Stimulated activated CD4-positive, alpha-beta T cell treated with anti-CD3 and anti-CD28 coated beads, TNF-alpha, amount 100 ng/mL, for 48 hours (primary cell): Measurements from ENCODE around the gene TMEM106C.

Experiments used
- DNase-seq, 3 donors: peaks; one replicate each; pipeline ENCODE4 v3.0.0-alpha.2; 2020; ENCODE audit warnings: low read depth in 3 of 3

The TMEM106C gene

DNA sequence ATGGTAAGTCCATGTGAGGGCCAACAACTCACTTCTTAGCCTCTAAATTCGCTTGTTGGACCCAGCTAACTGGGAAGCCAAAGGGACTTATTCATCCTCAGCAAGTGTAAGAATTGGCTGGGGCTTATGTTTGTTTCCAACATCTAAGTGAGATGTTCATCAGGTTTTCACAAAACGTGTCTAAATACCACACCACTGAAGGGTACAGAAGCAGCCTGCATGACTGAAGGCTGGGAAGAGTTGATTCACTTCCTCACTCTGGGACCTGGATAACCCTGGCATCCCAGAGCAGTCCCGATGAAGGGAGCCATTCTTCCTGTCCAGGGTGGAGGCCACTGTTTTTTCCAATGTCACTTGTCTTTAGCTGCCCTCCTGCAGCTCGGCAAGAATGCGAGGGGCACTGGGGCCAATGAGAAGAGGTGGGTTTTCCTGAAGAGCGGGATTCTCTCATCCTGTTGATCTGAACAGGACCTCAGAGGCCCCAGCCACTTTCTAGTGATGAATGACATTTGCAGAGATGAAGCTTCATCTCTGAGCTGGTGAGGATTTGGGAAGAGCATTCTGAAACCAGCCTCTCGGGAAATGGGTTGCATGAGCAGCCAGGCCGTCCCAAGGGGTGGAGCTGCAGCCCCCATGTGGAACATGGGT lies 53.1 kb downstream of the TMEM106C start:
- DNase-seq, result no peak

DNA sequence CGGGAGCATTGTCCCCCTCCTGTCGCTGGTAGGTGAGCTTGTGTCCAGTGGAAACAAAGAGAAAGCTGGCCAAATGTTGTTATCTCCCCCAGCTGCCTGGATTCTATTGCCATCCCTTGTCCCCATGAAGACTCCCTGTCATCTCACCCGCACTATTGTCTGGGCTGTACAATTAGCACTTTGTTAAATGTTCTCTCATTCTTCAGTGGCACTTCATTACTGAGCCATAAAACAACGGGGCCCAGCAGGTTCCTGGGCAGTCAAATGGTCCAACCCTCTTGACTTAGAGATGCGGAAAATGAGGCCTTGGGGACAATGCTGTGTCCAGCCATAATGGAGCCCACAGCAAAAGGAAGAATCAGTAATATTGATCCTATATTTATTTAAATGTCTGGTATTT lies 54.1 kb downstream of the TMEM106C start:
- no peak for DNase-seq

DNA sequence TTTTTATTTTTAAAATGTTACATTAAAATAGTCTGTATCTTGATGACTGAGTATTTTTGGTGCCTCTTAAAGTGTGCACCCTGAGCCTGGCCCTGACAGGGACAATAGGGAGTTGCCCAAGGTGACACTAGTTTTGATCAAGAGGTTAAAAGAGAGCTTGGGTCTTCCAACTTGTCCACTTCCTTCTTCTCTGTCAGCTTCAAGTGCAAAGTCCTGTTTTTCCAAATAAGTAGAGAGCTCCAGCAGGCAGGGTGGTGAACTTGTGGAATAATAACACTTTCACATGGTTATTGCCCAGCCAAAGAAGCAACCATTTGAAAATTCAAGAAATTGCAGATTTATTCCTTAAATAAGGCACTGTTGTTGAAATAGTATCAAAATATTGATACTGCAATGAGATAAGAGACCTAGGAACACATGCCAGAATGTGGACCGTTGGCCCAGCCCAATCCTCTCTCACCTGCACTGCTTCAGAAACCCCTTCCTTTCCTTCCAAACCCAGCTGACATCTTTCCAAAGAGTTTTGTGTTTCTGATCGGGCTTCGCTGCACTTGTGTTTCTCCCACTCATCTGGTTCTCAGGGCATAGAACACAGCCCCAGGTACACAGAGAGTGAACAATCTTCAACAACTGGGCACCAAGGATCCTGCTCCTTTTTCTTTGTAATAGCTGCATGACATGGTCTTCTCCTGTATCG lies 54.7 kb downstream of the TMEM106C start:
- DNase-seq, result no peak
